CD4-positive, alpha-beta memory T cell (primary cell): ENCODE data around the gene ZNF536. TPM values are rescaled to one million over a fixed set of nuclear protein-coding genes. Genes with fewer than 3 reads are reported as not detected.

ENCODE experiments used
- CTCF ChIA-PET: fragments of 350-600 bp; sonication (Branson Sonifier 250); formaldehyde crosslinking; loops from one replicate; lab custom pipeline; 2021; ENCODE audit warnings: inconsistent platforms; ENCODE audit not compliant: partially characterized antibody; lab: Charles Lee
- POLR2A ChIA-PET: fragments of 350-600 bp; sonication (Branson Sonifier 250); formaldehyde crosslinking; loops from one replicate; lab custom pipeline; 2021; ENCODE audit not compliant: partially characterized antibody; lab: Charles Lee
- DNase-seq, 5 donors: peaks; one replicate each; pipeline versions ENCODE4 v3.0.0 to v3.0.0-alpha.2; 2020 to 2022; ENCODE audit warnings: mixed read lengths in 1 of 5
- H3K27ac ChIP-seq: one replicate; pipeline ENCODE4 v1.7.0; 2013; ENCODE audit warnings: low read depth, low read length
- H3K27me3 ChIP-seq: 2 replicates; pipeline ENCODE4 v1.7.0; 2013; ENCODE audit warnings: mild to moderate bottlenecking, low read length, moderate library complexity; ENCODE audit not compliant: insufficient read depth
- H3K36me3 ChIP-seq: 2 replicates; pipeline ENCODE4 v1.7.0; 2013; ENCODE audit warnings: mild to moderate bottlenecking, low read length, moderate library complexity; ENCODE audit not compliant: insufficient read depth
- H3K4me1 ChIP-seq: 2 replicates; pipeline ENCODE4 v1.7.0; 2013; ENCODE audit warnings: mild to moderate bottlenecking, low read length, moderate library complexity; ENCODE audit not compliant: insufficient read depth
- H3K4me3 ChIP-seq, 2 donors: one replicate each; pipeline ENCODE4 v1.7.0; 2013; ENCODE audit warnings: low read length in 2 of 2, mild to moderate bottlenecking in 1 of 2
- H3K9me3 ChIP-seq, 2 donors: one replicate each; pipeline ENCODE4 v1.7.0; 2013; ENCODE audit warnings: low read length in 2 of 2, control low read depth in 1 of 2; ENCODE audit not compliant: control insufficient read depth in 1 of 2
- H3K27ac Mint-ChIP-seq, 7 donors: one replicate each; pipeline ENCODE4 v1.8.0; 2020 to 2021; ENCODE audit warnings: mixed read lengths in 7 of 7, mild to moderate bottlenecking in 6 of 7, inconsistent platforms in 3 of 7, moderate library complexity in 3 of 7
- H3K27me3 Mint-ChIP-seq, 2 donors: one replicate each; pipeline ENCODE4 v1.8.0; 2020 to 2021; ENCODE audit warnings: mixed read lengths in 2 of 2
- H3K36me3 Mint-ChIP-seq, 2 donors: one replicate each; pipeline ENCODE4 v1.8.0; 2020 to 2021; ENCODE audit warnings: mixed read lengths in 2 of 2, inconsistent platforms in 1 of 2, mild to moderate bottlenecking in 1 of 2
- H3K4me1 Mint-ChIP-seq, 4 donors: one replicate each; pipeline ENCODE4 v1.8.0; 2020 to 2021; ENCODE audit warnings: mixed read lengths in 4 of 4, mild to moderate bottlenecking in 1 of 4
- H3K4me3 Mint-ChIP-seq, 8 donors: one replicate each; pipeline ENCODE4 v1.8.0; 2020 to 2021; ENCODE audit warnings: mixed read lengths in 8 of 8, mild to moderate bottlenecking in 7 of 8, moderate library complexity in 6 of 8, inconsistent platforms in 3 of 8
- H3K9me3 Mint-ChIP-seq, 8 donors: one replicate each; pipeline ENCODE4 v1.8.0; 2020 to 2021; ENCODE audit warnings: mixed read lengths in 8 of 8, mild to moderate bottlenecking in 5 of 8, inconsistent platforms in 3 of 8, moderate library complexity in 1 of 8
- intact Hi-C: fragments of 100-400 bp; cut with micrococcal nuclease; formaldehyde crosslinking; loops from one replicate; pipeline ENCODE4 v1.15.1; 2023
- polyA plus RNA-seq, 2 donors: library from polyadenylated mRNA; unstranded; fragments of 300-500 nt; fragmentation: Illumina TruSeq; gene quantifications; one replicate each; pipeline ENCODE4 v1.2.3, GENCODE V29; 2021
- total RNA-seq, 2 experiments: library from RNA; stranded (reverse); gene quantifications; one replicate each; pipeline ENCODE4 v1.2.3, GENCODE V29; 2021

ZNF536 gene
- total and polyA plus RNA-seq, 4 experiments from 2014 or later, result 0.20 TPM; not detected in 3

DNA sequence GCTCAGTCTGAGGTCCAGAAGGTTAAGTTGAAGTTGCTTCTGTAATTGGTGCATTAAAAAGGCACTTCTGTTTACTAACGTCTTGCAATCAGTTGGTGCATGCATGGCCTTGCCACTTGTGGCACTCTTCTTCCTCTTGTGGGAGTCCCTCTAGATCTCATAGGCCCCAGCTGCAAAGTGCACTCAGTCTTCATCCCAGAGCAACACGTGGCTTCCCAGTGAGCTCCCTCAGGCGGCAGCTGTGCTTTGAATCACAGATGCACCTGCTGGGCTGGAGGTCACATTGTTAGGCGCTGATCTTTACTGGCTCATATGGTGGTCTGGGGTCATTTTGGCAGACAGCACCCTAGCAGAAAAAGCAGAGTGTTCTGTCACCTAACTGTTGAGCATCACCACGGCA lies 215.7 kb downstream of the ZNF536 start:
- Histone ChIP-seq H3K9me3 (no peaks in the 10 kb centered on the region), H3K4me3 (no peak overlapping the region), H3K27ac (no peak overlapping the region), H3K27me3 (no peaks in the 10 kb centered on the region), H3K4me1 (no peaks in the 10 kb centered on the region), H3K36me3 (no peaks in the 10 kb centered on the region)
- DNase-seq, result no peak
- CTCF ChIA-PET, result no interaction called here
- no peak overlapping the region for H3K4me3 Mint-ChIP-seq
- no peaks in the 10 kb centered on the region for H3K4me1 Mint-ChIP-seq
- POLR2A ChIA-PET, result no interaction called here
- H3K27me3 Mint-ChIP-seq, result peaks cover 0 to 2% of the 10 kb centered on the region in 2 donors
- H3K27ac Mint-ChIP-seq, result no peak overlapping the region
- intact Hi-C loops, result no loop called here
- H3K9me3 Mint-ChIP-seq, result peaks cover 0 to 2% (median 0%) of the 10 kb centered on the region in 8 donors
- H3K36me3 Mint-ChIP-seq, result no peaks in the 10 kb centered on the region

- H3K27ac Mint-ChIP-seq, result no peak overlapping the region
- ChIA-PET CTCF (no interaction called here), POLR2A (no interaction called here)
- Histone ChIP-seq H3K9me3 (no peaks in the 10 kb centered on the region), H3K4me1 (no peaks in the 10 kb centered on the region), H3K36me3 (no peaks in the 10 kb centered on the region), H3K27me3 (no peaks in the 10 kb centered on the region), H3K27ac (no peak overlapping the region), H3K4me3 (no peak overlapping the region)
- H3K9me3 Mint-ChIP-seq, result peaks cover 0 to 2% (median 0%) of the 10 kb centered on the region in 8 donors
- no peak overlapping the region for H3K4me3 Mint-ChIP-seq
- no peaks in the 10 kb centered on the region for H3K4me1 Mint-ChIP-seq
- intact Hi-C loops, result no loop called here
- no peak for DNase-seq
- no peaks in the 10 kb centered on the region for H3K27me3 Mint-ChIP-seq
- no peaks in the 10 kb centered on the region for H3K36me3 Mint-ChIP-seq
These were observed 218.5 kb downstream of the ZNF536 start for GRCh38 chr19:30590596-30591229.

GRCh38 chr19:30593356-30593755 lies 221.2 kb downstream of the ZNF536 start:
- H3K36me3 Mint-ChIP-seq, result no peaks in the 10 kb centered on the region
- peaks cover 0 to 2% (median 0%) of the 10 kb centered on the region in 8 donors for H3K9me3 Mint-ChIP-seq
- Histone ChIP-seq H3K4me3 (no peak overlapping the region), H3K9me3 (no peaks in the 10 kb centered on the region), H3K27me3 (no peaks in the 10 kb centered on the region), H3K4me1 (no peaks in the 10 kb centered on the region), H3K27ac (no peak overlapping the region), H3K36me3 (no peaks in the 10 kb centered on the region)
- peaks cover 1 to 3% of the 10 kb centered on the region in 2 donors for H3K27me3 Mint-ChIP-seq
- POLR2A ChIA-PET, result no interaction called here
- H3K27ac Mint-ChIP-seq, result no peak overlapping the region
- intact Hi-C loops, result no loop called here
- H3K4me1 Mint-ChIP-seq, result no peaks in the 10 kb centered on the region
- no peak overlapping the region for H3K4me3 Mint-ChIP-seq
- CTCF ChIA-PET, result no interaction called here
- no peak for DNase-seq

DNA sequence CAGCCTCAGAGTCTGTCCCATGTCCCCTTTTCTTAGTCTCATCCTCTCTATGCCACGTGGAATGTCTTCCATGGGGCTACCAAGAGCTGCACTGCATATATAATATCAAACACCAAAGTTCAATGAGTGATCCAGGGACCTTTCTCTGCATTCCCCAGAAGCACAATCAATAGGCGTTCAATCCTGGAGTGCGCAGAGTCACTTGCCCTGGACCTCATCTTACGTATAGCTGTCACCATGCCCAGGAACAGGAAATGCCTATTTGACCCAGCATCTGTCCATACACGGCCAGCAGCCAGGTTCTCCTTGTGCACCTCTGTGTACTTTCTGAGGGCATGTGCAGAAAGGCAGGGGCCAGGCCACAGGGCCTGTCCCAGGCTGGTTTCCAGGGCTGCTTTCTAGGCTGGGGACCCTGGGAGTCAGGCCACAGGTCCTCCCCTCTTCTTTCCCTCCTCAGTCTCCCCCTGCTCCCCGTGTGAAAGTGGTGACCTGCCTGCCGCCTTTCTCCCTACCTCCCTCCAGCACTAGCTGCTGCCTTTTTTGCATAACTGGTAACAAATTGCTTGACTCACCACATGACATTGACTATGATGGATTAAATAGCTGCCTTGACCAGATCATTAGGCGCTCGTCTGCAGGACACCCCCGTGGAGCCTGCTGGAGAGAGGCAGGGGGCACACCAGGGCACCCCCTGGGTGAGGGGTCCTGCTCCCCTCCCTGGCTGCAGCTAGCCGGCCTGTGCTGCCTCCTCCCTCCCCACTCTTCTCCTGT lies 222.0 kb downstream of the ZNF536 start:
- H3K27me3 Mint-ChIP-seq, result peaks cover 1 to 3% of the 10 kb centered on the region in 2 donors
- ChIA-PET POLR2A (no interaction called here), CTCF (no interaction called here)
- intact Hi-C loops, result no loop called here
- H3K9me3 ChIP-seq, result no peaks in the 10 kb centered on the region
- H3K9me3 Mint-ChIP-seq, result no peaks in the 10 kb centered on the region
- H3K27ac ChIP-seq, result no peak overlapping the region
- no peaks in the 10 kb centered on the region for H3K36me3 ChIP-seq
- H3K4me1 ChIP-seq, result no peaks in the 10 kb centered on the region
- H3K4me1 Mint-ChIP-seq, result no peaks in the 10 kb centered on the region
- DNase-seq, result no peak
- no peaks in the 10 kb centered on the region for H3K36me3 Mint-ChIP-seq
- H3K4me3 Mint-ChIP-seq, result no peak overlapping the region
- no peak overlapping the region for H3K27ac Mint-ChIP-seq
- no peak overlapping the region for H3K4me3 ChIP-seq
- H3K27me3 ChIP-seq, result no peaks in the 10 kb centered on the region

- intact Hi-C loops, result no loop called here
- H3K4me1 Mint-ChIP-seq, result no peaks in the 10 kb centered on the region
- Histone ChIP-seq H3K4me3 (no peak overlapping the region), H3K27ac (no peak overlapping the region), H3K36me3 (no peaks in the 10 kb centered on the region), H3K9me3 (no peaks in the 10 kb centered on the region), H3K27me3 (no peaks in the 10 kb centered on the region), H3K4me1 (no peaks in the 10 kb centered on the region)
- ChIA-PET CTCF (no interaction called here), POLR2A (no interaction called here)
- H3K27me3 Mint-ChIP-seq, result peaks cover 5 to 11% of the 10 kb centered on the region in 2 donors
- DNase-seq, result no peak
- H3K27ac Mint-ChIP-seq, result no peak overlapping the region
- H3K9me3 Mint-ChIP-seq, result no peaks in the 10 kb centered on the region
- H3K36me3 Mint-ChIP-seq, result no peaks in the 10 kb centered on the region
- no peak overlapping the region for H3K4me3 Mint-ChIP-seq
These were observed 224.1 kb downstream of the ZNF536 start for GRCh38 chr19:30596268-30596667.

- Histone ChIP-seq H3K27ac (no peak overlapping the region), H3K4me3 (no peak overlapping the region), H3K4me1 (no peaks in the 10 kb centered on the region), H3K36me3 (no peaks in the 10 kb centered on the region), H3K27me3 (no peaks in the 10 kb centered on the region), H3K9me3 (no peaks in the 10 kb centered on the region)
- Mint-ChIP-seq H3K4me1 (no peaks in the 10 kb centered on the region), H3K36me3 (no peaks in the 10 kb centered on the region), H3K27ac (no peak overlapping the region), H3K4me3 (no peak overlapping the region), H3K9me3 (no peaks in the 10 kb centered on the region), H3K27me3 (peaks cover 5 to 11% of the 10 kb centered on the region in 2 donors)
- POLR2A ChIA-PET, result no interaction called here
- no peak for DNase-seq
- CTCF ChIA-PET, result no interaction called here
- intact Hi-C loops, result no loop called here
These were observed 224.7 kb downstream of the ZNF536 start for GRCh38 chr19:30596813-30597399.

DNA sequence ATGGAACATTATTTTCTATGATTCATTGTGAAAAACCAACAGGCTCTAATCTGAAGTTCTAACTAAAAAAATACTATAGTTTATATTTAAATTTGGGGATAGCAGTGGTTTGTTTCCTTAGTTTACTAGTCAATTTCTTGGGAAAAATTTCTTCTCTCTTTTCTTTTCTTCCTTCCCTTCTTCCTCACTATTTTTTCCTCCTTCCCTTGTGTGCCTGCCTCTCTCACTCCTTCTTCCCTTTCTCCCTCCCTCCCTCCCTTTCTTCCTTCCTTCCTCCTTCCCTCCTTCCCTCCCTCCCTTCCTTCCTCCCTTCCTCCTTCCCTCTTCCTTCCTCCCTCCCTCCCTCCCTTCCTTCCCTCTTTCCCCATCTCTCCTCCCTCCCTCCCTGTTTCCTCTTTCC lies 226.5 kb downstream of the ZNF536 start:
- ChIA-PET POLR2A (no interaction called here), CTCF (no interaction called here)
- DNase-seq, result no peak
- Mint-ChIP-seq H3K27ac (no peak overlapping the region), H3K9me3 (no peaks in the 10 kb centered on the region), H3K36me3 (no peaks in the 10 kb centered on the region), H3K27me3 (peaks cover 5 to 11% of the 10 kb centered on the region in 2 donors), H3K4me1 (no peaks in the 10 kb centered on the region), H3K4me3 (no peak overlapping the region)
- Histone ChIP-seq H3K4me3 (no peak overlapping the region), H3K27me3 (no peaks in the 10 kb centered on the region), H3K27ac (no peak overlapping the region), H3K36me3 (no peaks in the 10 kb centered on the region), H3K4me1 (no peaks in the 10 kb centered on the region), H3K9me3 (no peaks in the 10 kb centered on the region)
- intact Hi-C loops, result no loop called here
